CD4-positive, alpha-beta T cell treated with Interleukin-10 for 1 hour (primary cell): ENCODE results near the gene CERT1.

ENCODE experiments used
- DNase-seq: peaks from one replicate; pipeline ENCODE4 v3.0.0-alpha.2; 2020

The CERT1 gene

DNA sequence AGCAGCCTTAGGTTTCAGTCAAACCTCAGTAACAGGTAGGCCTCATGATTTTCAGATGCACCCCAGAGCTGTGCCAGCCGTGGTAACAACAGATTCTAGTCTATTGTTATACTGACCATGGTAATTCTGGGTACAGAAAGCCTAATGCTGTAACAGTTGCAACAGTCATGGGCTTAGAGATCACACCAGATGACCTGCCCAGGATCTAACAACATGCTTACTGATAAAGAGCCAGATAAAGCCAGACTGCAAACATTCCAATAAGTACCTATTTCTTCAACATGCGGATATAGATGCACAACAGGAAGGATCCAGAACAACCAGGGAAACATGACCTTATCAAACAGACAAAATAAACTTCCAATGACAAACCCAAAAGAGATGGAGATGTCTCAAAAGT lies 42.8 kb downstream of the CERT1 start:
- DNase-seq: no peak

DNA sequence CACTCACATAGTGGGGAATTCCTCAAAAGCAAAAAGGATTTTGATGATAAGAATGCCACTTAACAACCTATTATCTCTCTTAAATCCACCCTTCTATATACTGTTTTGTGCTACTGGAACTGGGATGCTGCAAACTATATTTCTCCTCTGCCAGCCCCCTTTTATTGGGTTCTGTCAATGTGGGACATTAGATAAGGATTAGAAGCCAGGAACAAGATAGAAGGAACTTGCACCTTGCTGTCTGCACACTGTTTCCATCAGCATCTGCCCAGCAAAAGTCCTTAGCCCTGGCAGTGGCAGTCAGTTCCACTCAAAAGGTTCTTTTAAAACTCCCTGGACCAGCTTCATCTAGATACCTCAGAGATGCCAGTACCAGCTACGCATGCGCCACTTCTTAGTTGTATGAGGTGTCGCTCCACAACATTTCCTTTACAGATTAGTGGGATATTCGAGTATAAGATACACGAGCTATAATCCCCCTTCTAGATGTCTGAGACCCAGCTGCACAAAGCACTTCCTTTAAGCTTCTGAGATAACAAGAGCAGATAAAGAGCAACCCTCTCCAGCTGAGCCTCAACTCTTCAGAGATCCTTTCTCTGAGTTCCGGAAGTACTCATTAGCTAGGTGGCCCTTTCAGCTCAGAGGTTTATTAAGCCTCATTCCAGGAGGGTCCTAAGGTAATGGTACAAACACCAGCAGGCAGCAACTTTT lies 45.3 kb downstream of the CERT1 start:
- no peak for DNase-seq

DNA sequence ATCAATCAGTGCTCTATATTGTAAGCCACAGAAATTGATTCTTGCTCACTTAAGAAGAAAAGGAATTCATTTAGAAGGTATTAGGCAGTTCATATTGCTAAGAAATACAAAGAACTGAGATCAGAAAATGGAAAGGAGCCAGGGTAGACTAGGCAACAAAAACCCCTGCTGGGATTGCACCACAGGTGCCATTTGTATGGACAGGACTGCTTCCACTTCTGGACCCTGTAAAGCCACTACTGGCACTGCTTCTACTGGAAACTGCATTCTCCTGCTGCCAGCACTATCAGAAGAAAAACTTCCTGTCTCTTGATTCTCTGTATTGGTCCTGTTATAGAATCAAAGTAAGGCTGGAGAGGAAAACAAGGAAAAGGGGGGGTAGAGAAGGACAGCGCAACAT lies 45.9 kb downstream of the CERT1 start:
- DNase-seq: no peak

DNA sequence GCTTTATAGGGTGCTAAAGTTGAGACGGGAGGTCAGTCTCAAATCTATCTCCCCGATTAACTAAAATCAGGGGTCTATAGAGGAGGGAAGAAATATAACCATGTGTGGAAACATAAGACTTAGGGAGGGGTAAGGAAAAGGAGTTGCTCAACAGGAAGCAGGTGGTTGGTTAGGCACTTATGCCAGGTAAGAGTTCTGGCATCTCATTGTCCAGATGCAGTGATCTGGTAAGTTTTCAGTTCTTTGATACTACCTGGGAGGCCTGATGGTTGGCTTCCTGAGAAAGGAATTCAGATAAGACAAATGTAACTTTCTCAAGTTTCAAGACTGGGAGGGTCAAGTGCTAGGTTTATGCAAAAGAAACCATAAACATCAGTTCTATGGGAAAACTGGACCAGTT lies 47.7 kb downstream of the CERT1 start:
- DNase-seq: no peak

DNA sequence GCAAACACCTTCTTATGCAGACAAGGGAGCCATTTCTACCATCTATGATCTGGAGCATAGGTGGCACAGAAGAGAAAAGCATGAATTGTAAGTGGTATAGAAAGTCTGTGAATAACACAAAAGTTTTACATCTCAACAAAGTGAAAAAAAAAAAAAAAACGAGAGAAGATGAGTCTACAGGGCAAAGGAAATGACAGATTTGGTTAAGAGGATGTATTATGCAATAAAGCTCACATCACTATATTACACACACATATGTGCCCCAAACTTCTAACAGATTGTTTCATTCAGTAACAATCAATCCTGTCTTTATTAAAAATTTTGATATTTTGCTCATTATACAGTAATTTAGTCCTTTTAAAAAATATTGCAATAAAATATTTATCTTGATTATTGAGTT lies 49.8 kb downstream of the CERT1 start:
- no peak for DNase-seq

DNA sequence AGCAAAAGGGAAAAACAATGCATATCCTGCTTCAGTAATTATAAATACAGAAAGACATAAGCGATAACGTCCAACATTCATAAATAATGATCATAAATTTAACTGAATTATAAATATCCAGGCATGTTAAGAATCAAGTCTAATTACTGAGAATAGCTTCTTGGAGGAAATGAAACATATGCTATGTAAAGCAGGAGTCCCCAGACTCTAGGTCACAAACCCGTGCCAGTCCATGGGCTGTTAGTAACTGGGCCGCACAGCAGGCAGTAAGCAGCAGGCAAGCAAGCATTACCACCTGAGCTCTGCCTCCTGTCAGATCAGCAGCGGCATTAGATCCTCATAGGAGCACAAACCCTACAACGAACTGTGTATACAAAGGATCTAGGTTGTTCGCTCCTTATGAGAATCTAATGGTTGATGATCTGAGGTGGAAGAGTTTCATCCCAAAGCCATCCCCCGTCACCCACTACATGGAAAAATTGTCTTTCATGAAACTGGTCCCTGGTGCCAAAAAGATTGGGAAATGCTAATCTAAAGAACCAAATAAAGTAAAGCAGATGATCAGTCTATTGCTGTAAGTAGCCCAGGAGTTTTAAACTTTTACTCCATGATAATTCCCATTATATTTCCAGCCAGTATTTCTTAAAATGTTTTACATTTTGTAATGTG lies 50.4 kb downstream of the CERT1 start:
- no peak for DNase-seq

DNA sequence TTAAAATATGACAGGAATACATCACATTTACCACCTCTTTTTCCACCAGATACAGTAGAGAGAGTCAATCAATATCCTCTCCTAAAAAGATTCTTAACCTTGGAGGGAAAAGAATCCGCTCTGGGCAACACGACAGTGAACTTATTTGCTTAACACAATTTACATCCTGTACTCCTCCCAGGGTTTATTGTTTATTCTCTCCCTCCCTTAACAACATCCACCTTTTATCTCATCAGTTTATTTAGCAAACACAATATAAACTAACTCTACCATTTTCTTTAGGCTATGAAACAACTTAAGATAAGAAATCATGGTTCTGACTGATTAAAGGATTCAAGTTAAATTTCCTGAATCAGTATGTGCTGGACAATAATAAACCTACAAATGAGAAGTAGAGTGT lies 50.9 kb downstream of the CERT1 start:
- no peak for DNase-seq

DNA sequence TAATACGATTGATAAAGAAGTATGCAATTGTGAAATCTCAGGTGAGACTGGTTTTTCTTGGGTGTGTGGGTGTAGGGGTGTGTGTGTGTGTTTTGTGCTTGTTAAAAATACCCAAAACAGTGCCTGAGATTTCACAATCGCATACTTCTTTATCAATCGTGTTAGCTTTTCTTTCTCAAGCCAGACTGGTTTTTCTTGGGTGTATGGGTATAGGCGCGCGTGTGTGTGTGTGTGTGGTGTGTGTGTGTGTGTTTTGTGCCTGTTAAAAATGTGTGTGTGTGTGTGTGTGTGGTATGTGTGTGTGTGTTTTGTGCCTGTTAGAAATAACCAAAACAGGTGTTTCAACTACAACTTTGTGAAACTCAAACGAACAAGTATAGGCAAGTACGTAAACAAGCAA lies 53.7 kb downstream of the CERT1 start:
- no peak for DNase-seq

DNA sequence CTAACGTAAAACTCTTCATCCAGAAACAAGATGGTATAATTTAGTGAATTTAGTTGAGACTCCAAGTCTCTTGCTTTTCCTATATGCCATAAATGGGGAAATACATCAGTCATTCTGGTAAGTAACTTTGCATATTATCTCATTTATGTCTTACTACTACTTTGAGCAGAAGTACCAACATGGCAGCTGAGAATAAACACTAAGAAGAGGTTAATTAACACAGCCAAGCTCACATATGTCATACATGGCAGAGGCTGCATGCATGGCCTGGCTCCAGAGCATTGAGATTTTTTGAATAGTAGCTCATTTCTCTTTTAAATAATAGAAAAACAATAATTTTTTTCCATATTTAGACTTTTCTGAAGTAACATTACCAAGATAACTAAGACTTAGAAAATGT lies 54.3 kb downstream of the CERT1 start:
- DNase-seq: no peak

DNA sequence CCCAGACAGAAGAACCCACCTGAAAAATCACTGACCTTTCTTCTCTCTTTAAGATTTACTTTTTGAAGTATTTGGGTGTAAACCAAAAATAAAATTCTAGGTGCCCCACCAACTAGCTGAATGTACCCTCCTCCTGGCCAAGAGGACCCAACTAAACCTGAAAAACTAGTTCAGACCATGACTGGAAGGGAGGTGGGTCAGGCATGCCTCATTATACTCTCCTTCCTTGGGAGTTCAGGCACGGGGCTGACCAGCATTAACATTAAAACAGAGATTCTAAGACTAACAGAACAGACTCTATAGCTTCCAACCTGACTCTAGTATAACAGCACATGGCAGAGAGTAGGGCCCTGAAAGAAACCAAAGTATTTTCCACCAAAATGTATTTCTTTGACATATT lies 61.4 kb downstream of the CERT1 start:
- no peak for DNase-seq

DNA sequence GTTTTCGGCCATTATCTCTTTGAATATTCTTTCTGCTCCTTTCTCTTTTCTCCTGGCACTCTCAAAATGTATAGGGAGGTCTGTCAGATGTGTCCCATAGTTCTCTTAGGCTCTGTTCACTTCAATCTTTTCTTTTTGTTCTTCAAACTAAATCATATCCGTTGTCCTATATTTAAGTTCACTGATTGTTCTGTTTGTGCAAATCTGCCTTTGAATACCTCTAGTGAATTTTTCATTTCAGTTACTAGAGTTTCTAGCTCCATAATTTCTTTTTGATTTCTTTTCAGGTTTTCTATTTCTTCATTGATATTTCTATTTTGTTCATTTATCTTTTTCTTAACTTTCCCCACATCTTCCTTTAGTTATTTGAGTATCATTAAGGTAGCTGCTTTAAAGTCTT lies 65.4 kb downstream of the CERT1 start:
- no peak for DNase-seq

DNA sequence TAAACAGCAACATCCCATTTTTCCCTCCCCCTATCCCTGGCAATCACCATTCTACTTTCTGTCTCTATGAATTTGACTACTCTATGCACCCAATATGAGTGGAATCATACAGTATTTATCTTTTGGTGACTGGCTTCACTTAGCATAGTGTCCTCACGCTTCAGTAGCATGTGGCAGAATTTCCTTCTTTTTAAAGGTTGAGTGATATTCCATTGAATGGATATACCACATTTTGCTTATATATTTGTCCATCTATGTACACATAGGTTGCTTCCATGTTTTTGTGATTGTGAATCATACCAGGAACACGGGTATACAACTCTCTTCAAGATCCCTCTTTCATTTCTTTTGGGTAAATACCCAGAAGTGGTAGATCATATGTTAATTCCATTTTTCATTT lies 69.9 kb downstream of the CERT1 start:
- DNase-seq: no peak

DNA sequence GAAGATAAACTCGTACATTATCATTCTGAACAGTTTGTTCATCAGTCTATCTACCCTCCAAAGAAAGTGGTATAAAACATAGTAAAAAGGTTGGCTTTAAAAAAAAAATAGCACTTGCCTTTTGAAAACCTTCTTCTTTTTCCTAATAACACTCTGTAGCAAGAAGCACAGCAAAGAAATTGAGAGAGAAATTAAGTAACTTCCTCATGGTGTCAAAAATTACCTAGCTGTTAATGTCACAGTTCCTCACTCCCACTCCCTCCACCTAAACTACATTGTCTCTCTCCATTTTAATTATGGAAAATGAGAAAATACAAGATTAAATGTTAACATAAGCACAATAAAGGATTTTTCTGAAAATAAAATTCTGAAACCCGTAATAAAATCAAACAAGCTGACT lies 72.2 kb downstream of the CERT1 start:
- DNase-seq: no peak

DNA sequence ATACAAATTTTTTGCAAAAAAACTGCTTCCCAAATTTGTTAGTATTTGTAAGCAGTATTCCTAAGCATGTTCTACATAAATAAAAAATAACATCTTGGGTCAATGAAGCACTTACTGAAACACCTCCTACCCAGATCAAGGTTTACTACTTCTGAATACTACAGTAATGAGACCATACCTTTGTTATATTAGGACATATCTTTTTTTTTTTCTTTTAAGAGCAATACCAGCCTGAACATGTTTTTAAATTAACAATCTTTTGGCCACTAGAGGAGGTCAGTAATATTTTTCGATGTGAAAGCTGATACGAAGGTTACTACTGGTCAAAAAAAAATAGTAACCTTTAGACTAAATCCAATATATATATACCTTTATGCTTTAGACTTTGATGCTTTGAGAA lies 72.7 kb downstream of the CERT1 start:
- DNase-seq: no peak

DNA sequence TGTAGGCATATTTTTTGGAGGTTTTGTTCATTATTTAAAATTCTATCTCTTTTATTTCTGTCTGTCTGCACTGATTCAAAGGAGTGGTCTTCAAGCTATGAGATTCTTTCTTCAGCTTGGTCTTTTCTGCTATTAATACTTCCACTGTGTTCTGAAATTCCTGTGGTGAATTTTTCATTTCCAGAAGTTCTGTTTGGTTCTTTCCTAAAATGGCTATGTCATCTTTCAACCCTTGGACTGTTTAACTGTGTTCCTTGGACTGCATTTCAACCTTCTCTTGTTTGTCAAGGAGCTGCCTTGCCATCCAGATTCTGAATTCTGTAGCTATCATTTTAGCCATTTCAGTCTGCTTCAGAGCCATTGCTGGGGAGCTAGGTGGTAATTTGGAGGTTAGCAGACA lies 76.3 kb downstream of the CERT1 start:
- DNase-seq: no peak

DNA sequence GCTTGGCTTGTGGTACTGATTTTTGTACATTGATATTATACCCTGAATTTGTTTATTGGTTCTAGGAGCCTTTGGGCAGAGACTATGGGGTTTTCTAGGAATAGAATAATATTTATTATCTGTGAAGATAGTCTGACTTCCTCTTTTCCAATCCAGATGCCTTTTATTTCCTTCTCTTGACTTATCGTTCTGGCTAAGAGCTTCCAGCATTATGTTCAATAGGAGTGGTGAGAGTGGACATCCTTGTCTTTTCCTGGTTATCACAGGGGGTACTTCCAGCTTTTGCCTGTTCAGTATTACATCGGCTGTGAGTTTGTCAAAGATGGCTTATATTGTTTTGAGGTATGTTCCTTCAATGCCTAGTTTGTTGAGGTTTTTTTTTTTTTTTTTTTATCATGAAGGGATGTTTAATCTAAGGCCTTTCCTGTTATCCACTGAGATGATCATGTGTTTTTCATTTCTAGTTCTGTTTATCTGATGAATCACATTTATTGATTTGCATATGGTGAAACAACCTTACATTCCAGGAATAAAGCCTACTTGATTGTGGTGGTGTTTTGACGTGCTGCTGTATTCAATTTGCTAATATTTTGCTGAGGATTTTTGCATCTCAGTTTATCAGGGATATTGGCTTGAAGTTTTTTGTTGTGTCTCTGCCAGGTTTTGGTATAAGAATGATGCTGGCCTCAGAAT lies 77.5 kb downstream of the CERT1 start:
- no peak for DNase-seq

DNA sequence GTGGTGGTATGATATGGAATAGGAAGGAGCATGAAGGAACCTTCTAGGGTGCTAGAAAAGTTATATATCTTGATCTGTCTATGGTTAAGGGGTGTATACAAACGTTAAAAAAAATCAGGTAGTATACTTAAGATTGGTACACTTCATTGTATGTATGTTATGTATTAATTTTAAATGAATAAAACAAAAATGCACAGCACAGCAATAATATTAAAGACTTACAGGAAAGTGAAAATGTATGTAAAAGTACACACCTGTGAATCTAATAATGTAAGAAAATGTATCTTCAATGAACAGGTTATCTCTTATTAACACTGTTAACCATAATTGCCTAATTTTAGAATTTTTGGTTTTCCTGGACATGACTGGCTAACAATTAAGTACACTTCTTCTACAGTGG lies 97.2 kb downstream of the CERT1 start:
- DNase-seq: no peak

DNA sequence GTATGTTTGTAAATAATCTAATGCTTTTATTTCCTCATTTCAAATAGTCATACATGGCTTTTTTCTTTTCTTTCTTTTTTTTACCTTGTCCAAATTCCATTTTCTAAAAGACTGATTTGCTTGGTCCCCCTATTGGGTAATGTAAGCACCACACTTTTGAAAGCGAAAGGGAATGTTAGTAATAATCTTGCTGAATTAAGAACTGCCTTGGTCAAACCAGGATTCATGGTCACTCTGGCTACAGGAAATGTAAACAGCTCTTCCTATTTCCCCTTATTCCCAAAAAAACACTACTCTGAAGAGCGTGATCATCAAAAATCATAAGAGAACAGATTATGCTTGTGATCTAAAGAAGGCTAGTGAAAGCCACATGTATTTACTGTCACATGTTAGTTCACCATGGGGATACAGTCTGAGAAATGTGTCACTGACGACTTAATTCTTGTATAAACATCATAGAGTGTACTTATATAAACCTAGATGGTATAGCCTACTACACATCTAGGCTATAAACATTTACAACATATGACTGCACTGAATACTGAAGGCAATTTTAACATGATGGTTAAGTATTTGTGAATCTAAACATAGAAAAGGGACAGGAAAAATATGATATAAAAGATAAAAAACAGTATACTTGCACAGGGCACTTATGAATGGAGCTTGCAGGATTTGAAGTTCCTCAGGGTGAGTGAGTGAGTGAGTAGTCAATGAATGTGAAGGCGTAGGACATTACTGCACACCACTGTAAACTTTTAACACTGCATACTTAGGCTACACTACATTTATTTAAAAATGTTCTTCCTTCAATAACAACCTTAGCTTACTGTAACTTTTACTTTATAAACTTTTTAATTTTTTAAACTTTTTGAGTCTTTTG lies 99.1 kb downstream of the CERT1 start:
- DNase-seq: no peak

DNA sequence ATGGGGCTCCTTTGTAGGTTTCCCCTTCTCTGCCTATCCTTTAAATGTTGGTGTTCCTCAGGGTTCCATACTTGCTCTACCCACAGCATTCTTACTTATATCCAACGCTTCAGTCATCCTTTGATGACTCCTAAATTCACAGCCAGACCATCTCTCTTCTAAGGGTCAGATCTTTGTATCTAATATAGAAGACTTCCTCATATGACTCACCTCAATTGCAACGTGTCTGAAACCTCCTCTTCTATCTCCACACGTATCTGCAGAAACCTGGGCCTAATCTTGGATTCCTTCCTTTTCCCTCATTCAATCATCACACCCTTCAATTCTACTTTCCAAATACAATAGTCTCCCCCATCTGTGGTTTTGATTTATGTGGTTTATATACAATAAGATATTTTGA lies 106.1 kb downstream of the CERT1 start:
- DNase-seq: no peak

DNA sequence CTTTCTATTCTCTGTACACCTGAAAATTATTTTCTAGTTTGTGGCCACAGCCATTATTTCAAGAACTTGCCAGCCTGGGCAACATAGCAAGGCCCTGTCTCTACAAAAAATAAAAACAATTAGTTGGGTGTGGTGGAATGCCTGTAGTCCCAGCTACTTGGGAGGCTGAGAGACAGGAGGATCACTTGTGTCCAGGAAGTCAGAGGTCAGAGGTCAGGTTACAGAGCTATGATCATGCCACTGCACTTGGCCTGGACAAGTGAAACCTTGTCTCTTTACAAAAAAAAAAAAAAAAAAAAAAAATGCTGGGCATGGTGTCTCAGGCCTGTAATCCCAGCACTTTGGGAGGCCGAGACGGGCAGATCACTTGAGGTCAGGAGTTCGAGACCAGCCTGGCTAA lies 116.2 kb downstream of the CERT1 start:
- no peak for DNase-seq

DNA sequence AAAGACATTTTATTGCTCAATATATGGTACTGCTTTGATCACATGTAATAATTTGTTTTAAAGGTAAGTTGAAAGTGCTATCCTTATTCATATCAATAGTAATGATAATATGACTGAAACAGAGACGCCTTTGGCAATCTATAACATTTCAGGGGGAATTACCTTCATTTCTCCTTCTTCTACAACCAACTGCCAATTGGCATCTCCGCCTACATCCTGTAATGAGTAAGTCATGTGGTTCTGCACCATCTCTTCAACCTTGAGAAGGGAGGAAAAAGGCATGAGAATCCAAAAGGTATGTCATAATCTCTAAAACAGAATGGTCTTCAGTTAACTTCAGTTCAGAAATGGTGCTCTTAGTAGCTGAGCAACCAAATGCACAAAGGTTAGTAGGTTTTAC lies 122.0 kb downstream of the CERT1 start:
- DNase-seq: no peak

DNA sequence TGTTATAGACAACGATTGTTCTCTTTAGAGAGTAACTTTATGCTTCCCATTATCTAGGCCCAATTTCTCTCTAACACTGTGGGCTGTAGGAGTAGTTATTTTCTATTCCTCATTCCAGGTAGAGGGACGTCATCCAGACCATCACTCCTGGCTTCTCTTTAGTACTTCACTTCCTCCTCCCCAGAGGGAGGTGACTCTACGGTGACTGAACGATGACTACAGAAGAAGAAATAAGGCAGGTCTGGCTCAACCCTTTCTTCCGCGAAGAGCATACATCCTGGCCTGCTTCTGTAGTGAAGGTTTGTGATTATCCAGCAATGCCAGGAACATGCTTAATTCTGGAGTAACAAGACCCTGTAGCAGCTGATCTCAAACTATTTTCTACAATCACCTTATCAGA lies 123.6 kb downstream of the CERT1 start:
- no peak for DNase-seq

DNA sequence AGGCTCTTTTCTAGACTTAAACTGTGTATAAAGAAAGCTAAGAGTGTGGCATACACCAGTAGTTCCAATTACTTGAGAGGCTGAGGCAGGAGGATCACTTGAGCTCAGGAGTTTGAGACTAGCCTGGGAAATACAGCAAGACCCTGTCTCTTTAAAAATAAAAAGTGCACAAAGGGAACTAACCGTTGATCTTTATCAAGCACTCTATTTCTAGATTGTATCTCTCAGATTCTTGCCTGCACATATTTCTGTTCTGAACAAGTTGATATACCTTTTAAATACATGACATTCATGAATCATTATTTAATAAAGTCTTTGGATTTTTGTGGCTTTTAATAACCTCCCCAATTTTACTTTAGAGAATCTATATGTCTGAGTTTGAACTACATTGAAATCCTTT lies 127.2 kb downstream of the CERT1 start:
- DNase-seq: no peak

DNA sequence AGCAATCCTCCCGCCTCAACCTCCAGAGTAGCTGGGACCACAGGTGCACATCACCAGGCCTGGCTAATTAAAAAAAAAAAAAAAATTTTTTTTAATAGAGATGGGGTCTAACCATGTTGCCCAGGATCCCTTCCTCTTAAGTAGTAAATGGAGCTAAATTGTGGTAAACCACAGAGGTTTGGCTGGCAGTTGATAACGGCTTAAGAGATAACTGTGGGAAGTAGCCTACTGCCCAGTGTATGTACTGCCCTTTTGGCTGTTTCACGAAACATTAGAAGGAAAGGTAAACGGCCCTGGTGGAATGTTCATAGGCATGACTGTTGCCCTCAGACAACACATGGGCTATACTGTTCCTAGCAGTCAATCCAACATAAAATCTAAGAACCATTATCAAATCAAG lies 130.0 kb downstream of the CERT1 start:
- DNase-seq: no peak
